MM.1S (cell line): ENCODE data around the gene ERCC1.
A peak's percentile ranks its signal among the peaks of the same experiment; 100 is the strongest.

ENCODE experiments used
- DNase-seq: peaks from one replicate; pipeline ENCODE4 v3.0.0-alpha.2; 2015
- H2AFZ ChIP-seq: fragments of 300-600 bp; sonication (generic); 2 replicates; pipeline ENCODE4 v1.6.0; 2016; ENCODE audit warnings: antibody characterized with exemption, low read length
- H3F3A ChIP-seq: fragments of 300-600 bp; sonication (generic); 2 replicates; pipeline ENCODE4 v1.6.1; 2016; ENCODE audit warnings: mild to moderate bottlenecking, antibody characterized with exemption, low read length, moderate library complexity, mixed read lengths; ENCODE audit not compliant: insufficient read depth
- H3K27ac ChIP-seq: fragments of 300-600 bp; sonication (generic); 2 replicates; pipeline ENCODE4 v1.5.1; 2016; ENCODE audit warnings: mild to moderate bottlenecking, low read length
- H3K27me3 ChIP-seq: fragments of 300-600 bp; sonication (generic); replicated peaks from 2 replicates; pipeline ENCODE4 v1.6.0; 2016; ENCODE audit warnings: low read length; ENCODE audit not compliant: insufficient read depth
- H3K36me3 ChIP-seq: fragments of 300-600 bp; sonication (generic); replicated peaks from 2 replicates; pipeline ENCODE4 v1.6.1; 2016; ENCODE audit warnings: mild to moderate bottlenecking, low read length, mixed read lengths; ENCODE audit not compliant: insufficient read depth
- H3K4me1 ChIP-seq: fragments of 300-600 bp; sonication (generic); 2 replicates; pipeline ENCODE4 v1.6.1; 2016; ENCODE audit warnings: low read length, mixed read lengths
- H3K4me2 ChIP-seq: fragments of 300-600 bp; sonication (generic); 2 replicates; pipeline ENCODE4 v1.6.0; 2016; ENCODE audit warnings: low read depth, low read length
- H3K4me3 ChIP-seq: fragments of 300-600 bp; sonication (generic); 2 replicates; pipeline ENCODE4 v1.5.1; 2016; ENCODE audit warnings: low read length, mixed read lengths
- H3K79me2 ChIP-seq: fragments of 300-600 bp; sonication (generic); 2 replicates; pipeline ENCODE4 v1.6.1; 2016; ENCODE audit warnings: mixed run types, low read length, mixed read lengths
- H3K9ac ChIP-seq: fragments of 300-600 bp; sonication (generic); 2 replicates; pipeline ENCODE4 v1.6.1; 2016; ENCODE audit warnings: low read length, mixed read lengths
- H3K9me2 ChIP-seq: fragments of 300-600 bp; sonication (generic); replicated peaks from 2 replicates; pipeline ENCODE4 v1.6.1; 2016; ENCODE audit warnings: mild to moderate bottlenecking, low read length, mixed read lengths; ENCODE audit not compliant: insufficient read depth
- H3K9me3 ChIP-seq: fragments of 300-600 bp; sonication (generic); replicated peaks from 2 replicates; pipeline ENCODE4 v1.6.1; 2016; ENCODE audit warnings: mild to moderate bottlenecking, low read length, mixed read lengths; ENCODE audit not compliant: insufficient read depth
- H4K20me1 ChIP-seq: fragments of 300-600 bp; sonication (generic); 2 replicates; pipeline ENCODE4 v1.6.1; 2016; ENCODE audit warnings: mild to moderate bottlenecking, low read length, moderate library complexity, mixed read lengths; ENCODE audit not compliant: insufficient read depth
- CTCF ChIP-seq: fragments of 300-600 bp; sonication (generic); IDR thresholded peaks from 2 replicates; pipeline ENCODE4 v1.5.1; 2016; ENCODE audit warnings: antibody characterized with exemption, low read length, mixed read lengths
- EZH2 ChIP-seq: fragments of 300-600 bp; sonication (generic); optimal IDR thresholded peaks from 2 replicates; pipeline ENCODE3; 2017; ENCODE audit warnings: low read depth, mild to moderate bottlenecking, antibody characterized with exemption, low read length, mixed read lengths
- EZH2phosphoT487 ChIP-seq: fragments of 300-600 bp; sonication (generic); IDR thresholded peaks from 2 replicates; pipeline ENCODE4 v1.6.1; 2018; ENCODE audit warnings: antibody characterized with exemption, low read length

ERCC1 gene

GRCh38 chr19:45444318-45445041, 20.8 kb upstream of the ERCC1 start:
- Histone ChIP-seq H3K9me3 (no peaks in the 10 kb centered on the region), H3F3A (peaks cover 38% of the 10 kb centered on the region), H3K36me3 (no peaks in the 10 kb centered on the region), H3K4me2 (peak overlapping the region; percentile 91), H3K4me1 (peaks cover 16% of the 10 kb centered on the region), H3K9me2 (no peaks in the 10 kb centered on the region), H3K79me2 (no peaks in the 10 kb centered on the region), H4K20me1 (no peaks in the 10 kb centered on the region), H3K27me3 (no peaks in the 10 kb centered on the region), H3K27ac (peak overlapping the region; percentile 65; the same call in 1 of the 2 replicates), H3K9ac (peak overlapping the region; percentile 78), H2AFZ (peak overlapping the region; percentile 45), H3K4me3 (peak overlapping the region; percentile 51)
- DNase-seq: peak; percentile 89
- TF ChIP-seq CTCF: no peak

- peak overlapping the region; percentile 59 for H3K4me3 ChIP-seq
- TF ChIP-seq EZH2phosphoT487 (no peak), EZH2 (no peak), CTCF (no peak)
- H4K20me1 ChIP-seq: no peaks in the 10 kb centered on the region
- H3F3A ChIP-seq: peaks cover 35% of the 10 kb centered on the region
- no peaks in the 10 kb centered on the region for H3K9me3 ChIP-seq
- H3K4me2 ChIP-seq: peak overlapping the region; percentile 99
- no peaks in the 10 kb centered on the region for H3K9me2 ChIP-seq
- peak overlapping the region; percentile 39; the same call in 1 of the 2 replicates for H3K27ac ChIP-seq
- peak overlapping the region; percentile 87 for H3K9ac ChIP-seq
- peaks cover 20% of the 10 kb centered on the region for H3K4me1 ChIP-seq
- DNase-seq: no peak
- H3K27me3 ChIP-seq: no peaks in the 10 kb centered on the region
- H3K36me3 ChIP-seq: no peaks in the 10 kb centered on the region
- H2AFZ ChIP-seq: peak overlapping the region; percentile 67
- no peaks in the 10 kb centered on the region for H3K79me2 ChIP-seq
Measured at GRCh38 chr19:45443462-45444317, 20.0 kb upstream of the ERCC1 start.

GRCh38 chr19:45442778-45443461, 19.2 kb upstream of the ERCC1 start:
- H3K9ac ChIP-seq: peak overlapping the region; percentile 87
- no peak overlapping the region for H3K27ac ChIP-seq

More at GRCh38 chr19:45442778-45443461, 19.2 kb upstream of the ERCC1 start:
- peaks cover 31% of the 10 kb centered on the region for H3F3A ChIP-seq
- H2AFZ ChIP-seq: peak overlapping the region; percentile 67
- no peak for DNase-seq
- peaks cover 20% of the 10 kb centered on the region for H3K4me1 ChIP-seq
- H3K79me2 ChIP-seq: no peaks in the 10 kb centered on the region
- H3K9me2 ChIP-seq: no peaks in the 10 kb centered on the region
- H3K4me2 ChIP-seq: peak overlapping the region; percentile 99
- H4K20me1 ChIP-seq: no peaks in the 10 kb centered on the region
- H3K4me3 ChIP-seq: peak overlapping the region; percentile 59
- no peaks in the 10 kb centered on the region for H3K36me3 ChIP-seq
- H3K9me3 ChIP-seq: no peaks in the 10 kb centered on the region
- no peak for TF ChIP-seq EZH2
- no peak for TF ChIP-seq CTCF
- no peak for TF ChIP-seq EZH2phosphoT487
- no peaks in the 10 kb centered on the region for H3K27me3 ChIP-seq
